GM18507 (cell line): ENCODE data around the gene ANKRD16.
A peak's percentile ranks its signal among the peaks of the same experiment; 100 is the strongest.

Experiments
- DNase-seq: peaks from one replicate; pipeline ENCODE4 v3.0.0; 2011; ENCODE audit warnings: low read depth; ENCODE audit not compliant: insufficient read length; ENCODE audit errors: extremely low spot score
- FAIRE-seq: peaks from 2 replicates; lab custom pipeline; 2011; peaks lifted over from hg19 to GRCh38; lab: Jason Lieb, UNC

ANKRD16 gene

DNA sequence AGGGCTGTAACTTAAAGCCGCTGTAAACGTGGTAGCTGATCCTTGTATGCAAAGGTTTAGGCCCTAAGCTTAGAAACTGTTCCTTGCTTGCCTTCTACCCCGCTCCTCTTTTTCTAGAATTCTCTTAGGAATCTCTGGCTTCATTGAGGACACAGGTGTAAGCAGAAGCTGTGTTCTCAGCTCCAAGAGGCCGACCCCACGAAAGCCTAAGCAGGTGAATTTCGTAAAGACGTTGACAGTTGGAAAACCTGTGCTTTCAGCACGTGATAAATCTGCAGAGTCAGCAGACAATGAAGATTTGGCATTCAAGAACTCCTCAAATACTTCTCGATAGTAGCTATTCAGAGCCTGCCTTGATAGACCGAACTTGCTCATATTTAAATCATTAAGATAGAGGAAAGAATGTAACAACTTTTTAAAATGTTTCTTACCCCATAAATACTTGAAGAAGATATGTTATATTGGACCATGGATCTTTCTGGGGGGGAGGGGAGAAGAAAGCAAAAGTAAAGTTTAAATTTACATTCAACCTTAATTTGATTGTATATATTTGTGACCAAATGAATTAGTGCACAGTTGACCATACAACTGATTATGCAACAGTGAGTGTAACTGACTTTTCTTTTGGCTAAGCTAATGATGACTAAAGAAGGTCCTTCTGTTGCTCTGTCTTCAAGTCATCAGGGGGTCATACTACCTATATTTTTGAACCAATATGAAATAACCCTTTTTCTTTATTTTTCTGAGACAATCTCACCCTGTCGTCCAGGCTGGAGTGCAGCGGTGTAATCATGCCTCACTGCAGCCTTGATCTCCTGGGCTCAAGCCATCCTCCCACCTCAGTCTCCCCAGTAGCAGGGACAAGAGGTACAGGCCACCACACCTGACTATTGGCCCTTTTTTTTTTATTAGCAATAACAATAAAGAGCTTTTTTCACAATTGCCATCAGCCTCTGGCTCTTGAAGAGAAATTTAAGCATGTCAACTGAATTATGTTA lies 75.3 kb downstream of the ANKRD16 start:
- DNase-seq (no peak), FAIRE-seq (peak; percentile 49)

DNA sequence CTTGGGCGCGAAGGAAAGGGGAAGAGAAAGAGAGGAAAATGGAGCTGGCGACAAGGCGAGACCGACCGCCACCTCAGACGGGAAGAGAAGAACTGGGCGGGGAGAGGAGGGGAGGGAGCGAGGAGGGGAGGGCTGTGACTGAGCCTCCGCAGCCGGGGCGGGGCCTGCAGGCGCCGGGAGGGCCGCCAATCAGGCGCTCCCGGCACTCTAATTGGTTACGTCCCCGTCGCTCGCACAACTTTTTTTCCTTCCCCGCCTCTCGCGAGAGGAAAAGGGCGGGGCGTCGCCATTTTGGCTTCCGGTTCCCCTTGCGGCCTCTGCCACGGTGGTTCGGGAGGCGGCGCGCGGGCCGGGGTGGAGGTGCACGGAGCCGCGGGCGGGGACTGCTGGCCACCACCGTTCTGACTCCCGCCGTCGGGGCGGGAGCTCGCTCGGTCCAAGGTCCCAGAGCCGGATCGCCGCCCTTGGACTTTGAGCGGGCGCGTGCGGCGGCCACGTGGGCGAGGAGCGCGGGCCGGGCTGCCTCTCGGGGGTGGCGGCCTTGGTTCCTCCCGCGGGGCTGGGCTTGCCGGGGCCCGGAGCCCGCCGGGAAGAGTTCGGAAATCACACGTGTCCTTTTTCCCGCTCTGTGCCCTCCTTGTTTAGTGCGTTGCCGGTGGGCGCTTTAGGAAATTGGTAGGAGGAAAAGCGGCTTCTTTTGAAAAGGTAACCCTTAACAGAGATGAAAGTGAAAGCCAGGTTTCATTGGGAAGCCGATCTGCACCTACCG lies 76.2 kb downstream of the ANKRD16 start, which contains the start of gene GDI2:
Gene GDI2, minus strand, starts transcription at position 94 of the 769 bp plus-strand sequence. CDS start 176 bp downstream, outside the sequence.
- peak; percentile 96 for FAIRE-seq
- DNase-seq = peak; percentile 90

DNA sequence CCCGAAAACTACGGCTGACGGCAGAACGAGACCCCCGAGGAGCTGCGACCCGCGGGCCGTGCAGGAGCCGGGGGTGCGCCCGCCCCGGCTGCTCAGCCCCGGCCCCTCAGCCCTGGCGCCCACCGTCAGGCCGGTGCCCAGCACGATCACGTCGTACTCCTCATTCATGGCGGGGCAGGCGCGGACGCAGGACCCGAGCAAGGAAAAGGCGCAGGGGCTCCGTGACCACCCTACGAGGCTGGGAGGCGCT lies 76.7 kb downstream of the ANKRD16 start:
- FAIRE-seq = no peak
- DNase-seq = no peak

DNA sequence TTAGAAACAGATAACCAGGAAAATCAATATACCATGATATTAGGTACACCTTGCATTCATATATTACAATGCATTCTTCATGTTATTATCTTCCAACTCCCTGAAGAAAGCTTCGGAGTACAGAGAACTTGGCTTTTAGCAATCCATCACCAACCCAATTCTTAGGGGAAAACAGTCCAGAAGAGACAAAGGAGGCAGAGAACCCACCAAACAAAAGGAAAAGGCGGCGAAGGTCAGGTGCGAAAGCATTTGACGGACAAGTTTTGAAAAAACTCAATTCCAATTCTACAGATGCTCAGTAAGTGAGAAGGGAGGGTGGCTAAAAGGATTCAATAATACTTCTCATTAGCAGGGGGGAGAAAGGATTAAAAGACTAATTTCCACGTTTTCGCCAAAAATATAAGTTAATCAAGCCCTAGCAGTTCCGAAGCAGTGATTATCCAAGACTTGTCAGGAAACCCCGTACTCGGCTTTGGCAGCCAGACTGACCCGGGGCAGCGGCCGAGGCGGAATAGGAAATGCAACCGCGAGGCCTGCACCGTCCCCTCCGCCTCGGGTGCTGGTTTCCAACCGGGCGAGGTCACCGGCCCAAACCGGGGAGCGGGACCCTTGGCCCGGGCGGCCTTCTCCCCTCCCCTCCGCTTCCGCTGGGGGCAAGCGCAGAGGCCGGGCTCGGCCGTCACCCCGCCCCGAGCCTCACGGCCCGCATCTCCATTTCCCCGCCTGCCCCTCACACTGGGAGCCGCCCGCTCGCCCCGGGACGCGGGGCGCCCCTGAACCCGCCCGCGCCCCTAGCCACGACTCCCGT lies 77.2 kb downstream of the ANKRD16 start:
- DNase-seq (no peak), FAIRE-seq (no peak)
